ENCODE measurements around the gene SRBD1.

Gene SRBD1

GRCh38 chr2:45404807-45405297 is 206.2 kb downstream of the SRBD1 start:
- no peak for DNase-seq

GRCh38 chr2:45403036-45403435 is 208.0 kb downstream of the SRBD1 start:
- no peak for DNase-seq

GRCh38 chr2:45401431-45401922 is 209.6 kb downstream of the SRBD1 start:
- DNase-seq = no peak

DNA sequence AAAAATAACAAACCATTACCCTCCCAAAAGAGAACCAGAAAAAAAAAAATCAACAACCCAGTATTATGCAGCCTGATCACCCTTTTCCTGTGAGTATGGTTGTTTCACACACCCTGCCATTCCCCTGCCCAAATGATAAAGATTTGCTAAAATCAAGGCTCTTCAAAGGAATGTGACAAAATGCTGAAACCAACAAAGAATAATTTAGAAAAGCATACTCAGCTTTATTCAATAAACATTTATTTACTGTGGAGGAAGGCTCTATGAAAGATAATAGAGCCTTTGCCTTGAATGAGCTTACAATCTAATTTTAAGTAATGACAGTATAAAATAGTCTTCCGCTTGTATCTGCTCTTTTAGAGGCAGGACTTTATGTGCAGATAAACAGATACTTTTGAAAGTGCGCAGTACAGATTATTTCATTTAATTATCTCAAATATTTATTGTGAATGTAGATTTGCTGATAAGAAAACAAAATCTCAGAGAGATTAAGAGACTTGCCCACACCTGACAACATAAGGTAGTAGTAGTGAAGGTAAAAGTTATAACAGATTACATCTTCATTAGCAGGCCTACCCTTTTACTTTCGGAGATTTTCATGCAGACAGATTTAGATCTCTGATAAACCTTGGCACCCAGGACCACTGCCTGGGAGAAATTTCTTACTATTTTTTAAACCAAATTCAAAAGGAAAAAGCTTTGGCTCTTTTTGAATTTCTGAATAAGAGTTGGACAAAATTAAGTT is 211.9 kb downstream of the SRBD1 start:
- no peak for DNase-seq

GRCh38 chr2:45397292-45397691 is 213.8 kb downstream of the SRBD1 start:
- no peak for DNase-seq

GRCh38 chr2:45396671-45397070 is 214.4 kb downstream of the SRBD1 start:
- DNase-seq = no peak

DNA sequence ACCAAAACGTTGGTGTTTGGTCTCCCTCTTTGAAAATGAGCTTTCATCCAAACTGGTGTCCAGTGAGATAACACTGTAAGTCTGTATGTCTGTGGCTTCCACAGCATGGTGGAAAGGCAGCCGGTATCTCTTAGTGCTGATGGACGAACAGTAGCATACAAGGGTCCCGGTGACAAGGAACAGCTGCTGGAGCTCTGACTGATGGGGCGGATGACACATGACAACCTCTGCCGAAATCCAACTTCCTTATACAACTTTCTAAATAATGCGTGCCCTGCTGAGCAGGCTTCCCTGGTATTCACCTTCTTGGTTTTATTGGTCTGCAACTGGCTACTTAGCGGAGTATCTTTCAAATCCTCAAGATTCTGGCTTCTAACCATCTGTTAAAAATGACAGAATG is 216.2 kb downstream of the SRBD1 start:
- DNase-seq = no peak

- no peak for DNase-seq
Measured at GRCh38 chr2:45394216-45394615, 216.9 kb downstream of the SRBD1 start.

- no peak for DNase-seq
Measured at GRCh38 chr2:45391866-45392265, 219.2 kb downstream of the SRBD1 start.

GRCh38 chr2:45390861-45391260 is 220.2 kb downstream of the SRBD1 start:
- DNase-seq = no peak

GRCh38 chr2:45390441-45390840 is 220.6 kb downstream of the SRBD1 start:
- DNase-seq = no peak

DNA sequence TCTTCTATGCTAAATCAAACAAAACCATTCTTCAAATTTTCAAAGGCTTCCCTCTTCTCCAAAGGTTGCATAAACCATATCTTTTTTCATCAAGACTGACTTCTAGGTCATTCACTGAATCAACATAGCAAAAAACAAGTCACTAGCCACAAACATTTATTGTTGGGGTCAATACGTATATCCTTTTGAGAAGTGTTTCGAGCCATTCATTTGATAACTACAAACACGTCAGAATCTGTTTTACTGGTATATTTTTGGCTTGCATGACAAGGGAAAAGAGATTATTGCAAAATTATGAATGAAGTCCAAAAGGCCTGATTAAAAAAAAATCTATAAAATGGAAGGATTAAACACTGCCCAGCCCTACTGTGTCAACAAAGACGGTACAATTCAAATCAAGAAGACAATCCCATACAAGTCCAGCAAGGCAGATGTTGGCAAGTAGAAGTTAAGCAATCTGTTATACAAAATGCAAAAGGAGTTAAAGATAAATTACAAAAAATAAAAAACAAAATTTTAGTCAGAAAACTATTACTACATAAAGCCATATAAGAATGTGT is 222.4 kb downstream of the SRBD1 start:
- no peak for DNase-seq

DNA sequence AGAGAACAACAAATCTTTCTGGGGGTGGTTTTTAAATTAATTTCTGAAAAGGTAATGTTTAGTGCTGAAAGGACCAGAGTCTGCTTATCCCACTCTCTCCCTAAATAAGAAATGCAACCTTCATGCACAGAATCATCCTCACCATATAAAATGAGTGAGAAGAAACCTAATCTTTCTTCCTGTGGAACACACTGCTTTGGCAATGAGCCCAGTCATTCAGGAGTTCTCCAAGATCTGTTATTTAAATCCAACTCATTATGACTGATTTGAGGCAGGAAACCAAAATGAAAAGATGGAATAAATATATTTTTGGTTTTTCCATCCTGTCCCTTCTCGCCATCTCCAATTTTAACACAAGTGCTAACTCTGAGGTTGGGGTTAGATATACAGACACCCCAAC is 228.3 kb downstream of the SRBD1 start:
- DNase-seq = no peak

- no peak for DNase-seq
Measured at GRCh38 chr2:45380131-45380836, 230.8 kb downstream of the SRBD1 start.

DNA sequence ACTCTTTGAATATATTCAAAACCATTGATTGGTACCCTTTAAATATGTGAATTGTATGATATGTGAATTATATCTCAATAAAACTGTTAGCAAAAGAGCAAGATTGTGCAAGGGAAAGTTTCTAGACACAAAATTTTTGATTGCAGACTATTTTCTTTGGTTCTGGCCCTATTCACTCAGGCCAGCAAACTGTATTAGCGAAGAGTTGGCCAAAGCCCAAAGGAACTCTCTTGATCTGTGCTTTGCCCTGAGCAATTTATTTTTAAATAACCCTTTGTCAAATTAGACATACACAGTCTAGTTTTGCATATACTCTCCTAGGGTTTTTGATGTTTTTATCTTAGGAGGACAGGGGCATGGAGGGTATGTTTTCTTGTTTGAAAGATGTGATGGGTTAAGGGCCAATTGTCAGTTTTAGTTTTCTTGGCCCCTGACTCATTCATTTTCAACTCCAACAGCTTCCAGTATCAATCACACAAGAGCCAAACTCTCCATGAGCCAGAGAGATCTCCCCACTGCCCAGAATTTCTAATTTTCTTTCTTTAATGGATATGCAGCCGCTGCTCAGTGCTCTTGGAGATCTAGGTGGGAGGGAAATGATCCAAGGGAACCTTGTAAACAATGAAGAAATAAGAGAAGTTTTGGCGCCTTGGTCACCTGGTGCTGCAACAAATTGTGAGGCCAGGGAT is 231.5 kb downstream of the SRBD1 start:
- DNase-seq = no peak

GRCh38 chr2:45373534-45373933 is 237.5 kb downstream of the SRBD1 start:
- DNase-seq = no peak

DNA sequence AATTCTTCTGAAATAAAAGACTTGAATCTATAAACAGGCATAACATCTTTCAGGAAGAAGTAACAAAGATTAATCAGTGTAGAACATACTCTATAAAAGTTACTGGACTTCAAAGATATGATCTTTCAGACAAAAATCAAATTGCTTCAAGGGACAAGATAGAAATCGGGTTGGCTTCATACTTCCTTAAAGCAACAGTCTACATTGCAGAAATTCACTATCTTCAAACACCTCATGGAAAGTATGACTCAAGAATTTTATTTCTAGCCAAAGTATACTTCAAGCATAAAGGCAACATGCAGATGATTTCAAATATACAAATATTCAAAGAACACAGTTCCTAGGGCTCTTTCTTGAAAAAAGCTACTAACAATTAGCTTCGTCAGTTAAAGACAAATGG is 240.7 kb downstream of the SRBD1 start:
- no peak for DNase-seq

GRCh38 chr2:45368792-45369191 is 242.3 kb downstream of the SRBD1 start:
- no peak for DNase-seq

GRCh38 chr2:45361666-45362065 is 249.4 kb downstream of the SRBD1 start:
- DNase-seq = no peak

GRCh38 chr2:45354776-45355175 is 256.3 kb downstream of the SRBD1 start:
- DNase-seq = no peak

DNA sequence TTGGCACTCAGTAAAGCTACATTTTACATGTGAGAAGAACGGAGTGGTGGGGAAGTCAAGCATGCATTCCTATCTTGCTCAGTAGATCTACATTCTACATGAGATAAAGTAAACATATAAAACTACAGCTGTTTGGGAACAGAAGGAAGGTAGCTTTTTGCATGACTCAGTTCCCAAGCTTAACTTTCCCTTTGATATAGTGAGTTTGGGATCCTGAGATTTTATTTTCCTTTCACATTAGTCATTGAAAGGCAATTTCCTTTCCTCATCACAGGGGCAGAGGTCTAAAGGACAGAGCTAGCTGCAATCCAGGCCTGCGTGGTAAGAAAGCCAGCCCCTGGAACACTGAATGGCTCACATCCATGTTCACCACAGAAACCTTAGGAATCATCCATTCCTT is 257.2 kb downstream of the SRBD1 start:
- no peak for DNase-seq

- DNase-seq = no peak
Measured at GRCh38 chr2:45352506-45352905, 258.6 kb downstream of the SRBD1 start.
